Epithelial cell of proximal tubule (primary cell): Measurements from ENCODE around the gene MMP8. TPM values are rescaled to one million over a fixed set of nuclear protein-coding genes. Genes with fewer than 3 reads are reported as not detected.
A peak's percentile ranks its signal among the peaks of the same experiment; 100 is the strongest.

ENCODE experiments used
- DNase-seq: peaks from one replicate; pipeline ENCODE4 v3.0.0-alpha.2; 2011; ENCODE audit warnings: low read depth
- H3K4me3 ChIP-seq: 2 replicates; pipeline ENCODE4 v1.5.1; 2011; ENCODE audit warnings: low read depth, mild to moderate bottlenecking, low read length
- CTCF ChIP-seq: conservative IDR thresholded peaks from 2 replicates; pipeline ENCODE4 v1.5.1; 2012; ENCODE audit warnings: low read depth, mild to moderate bottlenecking, low read length
- total RNA-seq: library from RNA; depleted of rRNA; stranded (reverse); fragments of >200 nt; gene quantifications from 2 replicates; pipeline ENCODE4 v1.2.3, GENCODE V29; 2015

Gene MMP8
- total RNA-seq, 1 donor from 2014 or later, result not detected

GRCh38 chr11:102703826-102704493 is 20.8 kb downstream of the MMP8 start:
- DNase-seq, result no peak
- no peak for TF ChIP-seq CTCF
- no peak overlapping the region for H3K4me3 ChIP-seq

DNA sequence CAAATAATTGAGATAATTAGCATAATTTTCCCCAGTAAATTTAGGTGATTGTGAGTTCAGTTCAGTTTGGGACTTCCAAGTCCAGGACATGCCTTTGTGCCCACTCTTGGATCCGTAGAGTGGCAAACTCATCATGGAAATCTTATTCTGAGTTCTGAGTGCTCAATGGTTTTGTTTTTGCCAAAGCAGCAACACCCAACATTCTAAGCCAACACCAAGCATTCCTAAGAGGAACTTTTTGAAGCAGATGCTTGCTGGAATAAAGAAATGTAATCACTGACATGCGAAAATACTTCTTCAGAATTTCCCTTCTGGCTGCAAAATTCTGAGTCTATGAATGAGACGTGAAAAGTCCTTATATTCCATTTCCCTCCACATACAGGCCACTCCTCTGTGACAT is 29.6 kb downstream of the MMP8 start:
- DNase-seq, result no peak
- H3K4me3 ChIP-seq, result no peak overlapping the region
- TF ChIP-seq CTCF, result no peak

DNA sequence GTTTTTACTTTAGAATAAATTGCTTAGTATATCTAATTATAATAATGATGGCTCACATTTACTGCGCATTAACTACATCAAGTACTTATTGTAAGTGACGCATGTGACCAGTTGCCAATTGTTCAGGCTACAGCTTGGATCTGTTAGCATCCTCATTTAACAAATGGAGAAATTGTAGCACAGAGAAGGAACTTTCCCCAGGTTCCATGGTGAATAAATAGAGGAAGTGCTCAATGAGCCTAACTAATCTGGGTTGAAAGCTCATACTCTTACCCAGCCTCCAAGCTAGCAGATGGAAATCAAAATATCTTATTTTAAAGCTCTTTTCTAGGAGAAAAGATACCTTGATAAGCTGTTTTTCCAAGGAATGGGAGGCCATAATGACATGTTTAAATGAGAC is 39.0 kb downstream of the MMP8 start:
- DNase-seq, result no peak
- TF ChIP-seq CTCF, result no peak
- H3K4me3 ChIP-seq, result no peak overlapping the region

- TF ChIP-seq CTCF, result no peak
- DNase-seq, result no peak
- H3K4me3 ChIP-seq, result no peak overlapping the region
Observed at GRCh38 chr11:102685338-102685737, 39.4 kb downstream of the MMP8 start.

DNA sequence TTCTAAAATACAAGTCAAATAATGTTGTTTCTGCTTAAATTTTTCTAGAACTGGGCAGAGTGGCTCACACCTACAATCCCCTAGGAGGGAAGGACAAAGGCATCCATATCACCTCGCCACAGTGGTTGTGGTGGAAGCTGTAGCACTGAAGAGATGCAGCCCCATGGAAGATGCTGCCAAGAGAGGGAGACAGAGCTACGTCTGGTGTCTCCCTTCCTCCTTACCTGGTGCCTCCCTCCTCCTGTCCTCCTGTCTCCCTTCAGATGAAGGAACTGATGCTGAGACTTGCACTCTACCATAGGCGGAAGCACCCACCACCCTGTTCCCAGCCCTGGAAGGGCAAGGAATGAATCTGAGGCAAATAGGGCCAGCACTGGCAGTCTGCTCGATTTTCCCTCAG is 41.5 kb downstream of the MMP8 start:
- DNase-seq, result no peak
- peak; percentile 24 for TF ChIP-seq CTCF
- no peak overlapping the region for H3K4me3 ChIP-seq

DNA sequence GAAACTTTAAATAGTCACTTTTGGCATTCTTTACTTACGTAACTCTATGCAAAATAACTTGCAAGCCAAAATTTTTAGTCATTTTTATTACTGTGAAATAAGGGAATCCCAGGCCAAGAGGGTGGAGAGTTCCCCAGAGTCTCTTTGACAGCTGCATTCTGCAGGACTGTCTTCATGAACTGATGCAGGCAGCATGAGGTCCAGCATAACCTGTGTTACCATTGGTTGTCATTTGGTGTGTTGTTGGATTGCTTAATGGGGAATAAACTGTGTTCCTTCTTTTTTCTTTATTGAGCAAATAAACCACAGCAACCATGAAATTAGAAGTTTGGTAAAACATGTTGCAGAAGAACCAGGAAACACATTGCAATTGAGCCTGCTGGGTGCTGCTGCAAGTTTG is 43.8 kb downstream of the MMP8 start:
- H3K4me3 ChIP-seq, result no peak overlapping the region
- DNase-seq, result no peak
- TF ChIP-seq CTCF, result no peak

GRCh38 chr11:102678022-102678421 is 46.7 kb downstream of the MMP8 start:
- no peak for TF ChIP-seq CTCF
- no peak overlapping the region for H3K4me3 ChIP-seq
- DNase-seq, result no peak
